Measurements from ENCODE around the gene AKT1.
"Not testable (repeated sequence)": the region's sequence is repeated elsewhere in the genome, so short reads cannot be mapped to it uniquely, and the experiment has no call there.

The AKT1 gene

DNA sequence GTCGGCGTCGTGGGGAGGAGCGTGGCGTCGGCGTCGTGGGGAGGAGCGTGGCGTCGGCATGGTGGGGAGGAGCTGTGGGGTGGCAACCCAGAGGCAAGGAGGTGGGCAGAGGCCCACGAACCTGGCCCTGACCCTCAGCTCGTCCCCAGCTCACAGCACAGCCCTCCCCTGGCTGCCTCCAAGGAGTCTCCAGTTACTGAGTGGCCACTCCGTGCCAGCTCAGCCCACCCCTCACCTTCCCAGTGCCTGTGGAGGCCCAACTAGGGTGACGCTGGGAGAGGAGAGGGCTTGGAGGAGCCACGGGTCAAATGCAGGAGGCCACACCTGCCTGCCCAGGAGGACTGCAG is 65.7 kb downstream of the AKT1 start:
- no peak for DNase-seq (ENCODE audit: extremely low spot score, insufficient read length, low read depth)
- FAIRE-seq: no peak

DNA sequence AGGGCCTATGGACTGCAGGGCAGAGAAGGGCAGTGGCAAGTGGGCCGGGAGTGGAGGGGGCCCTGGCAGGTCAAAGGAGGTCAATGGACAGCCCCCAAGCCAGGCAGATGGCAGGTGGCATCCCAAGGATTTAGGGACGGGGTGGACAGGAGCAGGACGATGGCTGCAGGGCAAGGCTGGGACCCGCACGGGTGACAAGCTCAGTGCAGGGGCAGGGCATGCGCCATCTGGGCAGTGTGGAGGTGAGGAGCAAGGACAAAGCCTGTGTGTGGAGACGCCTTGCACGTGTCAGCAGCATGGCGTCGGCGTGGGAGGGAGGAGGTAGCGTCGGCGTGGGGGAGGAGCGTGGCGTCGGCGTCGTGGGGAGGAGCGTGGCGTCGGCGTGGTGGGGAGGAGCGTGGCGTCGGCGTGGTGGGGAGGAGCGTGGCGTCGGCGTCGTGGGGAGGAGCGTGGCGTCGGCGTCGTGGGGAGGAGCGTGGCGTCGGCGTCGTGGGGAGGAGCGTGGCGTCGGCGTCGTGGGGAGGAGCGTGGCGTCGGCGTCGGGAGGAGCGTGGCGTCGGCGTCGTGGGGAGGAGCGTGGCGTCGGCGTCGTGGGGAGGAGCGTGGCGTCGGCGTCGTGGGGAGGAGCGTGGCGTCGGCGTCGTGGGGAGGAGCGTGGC is 66.2 kb downstream of the AKT1 start:
- not testable (repeated sequence) for DNase-seq (ENCODE audit: extremely low spot score, insufficient read length, low read depth); FAIRE-seq

DNA sequence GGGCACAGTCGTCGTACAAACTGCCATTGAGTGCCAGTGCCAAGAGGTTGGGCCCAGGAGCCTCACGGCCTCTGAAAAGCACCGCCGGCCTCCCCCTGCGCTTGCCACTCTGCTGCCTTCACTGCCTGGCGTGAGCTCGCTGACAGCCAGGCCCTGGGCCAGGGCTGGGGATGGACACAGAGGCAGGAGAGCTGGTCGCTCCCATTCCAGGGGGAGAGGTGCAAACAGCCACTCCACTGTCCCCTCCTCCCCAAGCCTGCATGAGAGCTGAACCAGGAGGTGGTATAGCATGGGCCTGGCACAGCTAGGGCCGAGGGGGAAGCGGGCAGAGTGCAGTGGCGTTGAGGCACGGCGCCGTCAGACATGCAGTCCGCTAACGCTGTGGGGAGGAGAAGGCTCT is 66.9 kb downstream of the AKT1 start:
- no peak for FAIRE-seq

DNA sequence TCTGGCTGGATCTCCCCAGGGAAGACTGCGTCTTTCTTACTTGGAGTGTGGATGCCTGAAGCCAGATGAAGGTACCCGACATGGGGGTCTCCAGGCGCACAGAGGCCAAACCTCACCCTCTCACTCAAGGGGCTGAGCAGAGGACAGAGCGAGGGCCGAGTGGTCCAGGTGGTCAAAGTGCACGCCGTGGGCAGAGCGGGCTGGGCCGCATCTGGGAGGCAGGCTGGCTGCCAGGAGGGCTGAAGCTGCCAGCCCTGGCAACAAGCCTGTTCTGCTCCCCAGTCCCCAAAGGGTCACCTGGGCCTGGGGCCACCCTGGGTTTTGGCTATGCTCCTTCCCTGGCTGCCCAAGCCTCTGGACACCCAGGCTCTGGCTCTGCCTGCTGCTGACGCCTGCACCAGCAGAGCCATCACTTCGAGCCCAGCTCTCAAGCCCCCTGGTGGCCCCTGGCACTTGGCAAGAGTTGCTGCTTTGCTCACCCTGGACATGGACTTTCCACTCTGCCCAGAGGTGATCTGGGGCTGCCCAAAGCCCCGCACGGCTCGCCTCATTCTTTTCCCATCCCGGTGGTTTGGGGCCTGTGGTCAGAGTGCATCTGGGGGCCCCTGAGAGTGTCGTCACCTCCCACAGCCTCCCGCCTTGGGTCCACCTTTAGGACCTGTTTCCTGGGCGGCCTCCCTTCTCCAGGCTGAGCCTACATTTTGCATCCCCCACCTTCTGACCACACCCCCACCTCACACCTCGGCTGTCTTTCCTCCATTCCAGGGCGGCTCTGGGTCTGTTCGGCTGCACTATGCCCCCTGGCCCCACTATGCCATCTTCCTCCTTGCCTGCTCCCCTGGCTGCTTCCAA is 68.7 kb downstream of the AKT1 start:
- FAIRE-seq (no peak), DNase-seq (ENCODE audit: extremely low spot score, insufficient read length, low read depth) (no peak)

More for the DNA sequence above, 66.9 kb downstream of the AKT1 start:
- no peak for DNase-seq (ENCODE audit: extremely low spot score, insufficient read length, low read depth)

DNA sequence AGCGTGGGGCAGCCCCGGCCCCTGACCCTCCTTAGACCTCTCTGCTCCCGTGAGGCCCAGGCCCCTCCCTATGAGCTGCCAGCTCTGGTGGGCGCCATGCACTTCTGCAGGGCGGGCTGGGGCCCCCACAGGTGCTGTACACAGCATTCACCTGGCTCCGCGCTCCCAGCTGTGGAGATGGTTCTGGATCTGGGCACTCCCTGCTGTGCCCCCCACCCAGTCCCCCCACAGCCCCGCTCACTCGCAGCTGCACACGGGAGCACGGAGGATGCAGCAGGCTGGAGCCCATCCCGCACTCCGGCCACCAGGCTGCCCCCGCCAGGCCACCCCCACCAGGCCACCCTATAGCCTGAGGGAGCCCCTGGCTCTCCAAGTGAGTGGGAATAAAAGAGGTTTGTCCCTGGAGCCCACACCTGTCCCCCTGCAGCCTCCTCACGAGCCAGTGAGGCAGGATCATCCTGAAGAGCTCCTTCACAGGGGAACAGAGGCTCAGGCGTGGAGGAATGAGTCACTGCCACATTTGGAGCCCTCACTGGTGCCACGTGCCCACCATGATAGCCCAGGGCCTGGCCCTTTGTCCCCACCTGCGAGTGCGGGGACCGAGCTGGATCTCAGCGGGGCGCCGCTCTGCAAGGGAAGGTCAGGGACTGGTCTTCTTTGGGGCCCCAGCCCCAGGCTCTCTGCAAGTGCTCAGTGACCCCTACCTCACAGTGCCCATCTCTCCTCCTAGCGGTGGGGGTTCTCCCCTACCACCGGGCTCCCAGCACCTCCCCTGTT is 69.6 kb downstream of the AKT1 start:
- DNase-seq (ENCODE audit: extremely low spot score, insufficient read length, low read depth): no peak
- FAIRE-seq: no peak

DNA sequence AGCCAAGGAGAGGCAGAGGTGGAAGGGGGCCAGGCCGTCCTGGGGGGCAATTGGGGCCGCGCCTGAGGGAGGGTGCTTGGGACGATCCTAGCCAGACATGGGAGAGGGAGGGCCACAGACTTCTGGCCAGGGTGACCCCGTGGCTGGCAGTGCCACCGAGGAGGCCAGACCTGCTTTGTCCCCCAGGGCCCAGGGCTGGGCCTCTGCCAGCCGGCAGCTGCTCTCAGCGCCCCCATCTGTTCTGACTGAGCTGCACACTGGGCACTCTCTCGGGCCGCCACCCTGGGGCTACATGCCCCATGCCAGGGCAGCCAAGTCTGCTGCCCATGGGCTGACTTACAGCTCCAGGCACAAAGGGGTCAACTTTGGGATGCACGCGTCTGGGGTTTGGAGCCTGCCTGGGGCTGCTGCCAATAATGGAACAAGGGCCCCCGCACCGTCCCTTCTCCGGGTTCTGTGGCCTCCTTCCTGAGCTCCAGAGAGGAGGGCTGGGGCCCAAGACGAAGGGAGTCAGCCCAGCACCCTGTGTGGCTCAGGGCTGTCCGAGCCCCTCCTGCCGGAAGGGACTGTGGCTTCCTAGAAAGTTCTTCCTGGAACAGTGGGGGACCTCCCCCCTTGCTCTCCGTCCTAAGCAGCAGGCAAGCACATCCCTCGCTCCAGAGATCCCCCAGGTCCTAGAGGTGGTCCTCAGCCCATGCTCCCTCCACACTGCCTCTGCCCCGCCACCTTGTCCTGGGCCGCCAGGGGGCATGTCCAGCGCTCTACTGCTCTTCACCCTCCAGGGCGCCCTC is 70.4 kb downstream of the AKT1 start:
- DNase-seq (ENCODE audit: extremely low spot score, insufficient read length, low read depth) (no peak), FAIRE-seq (no peak)

DNA sequence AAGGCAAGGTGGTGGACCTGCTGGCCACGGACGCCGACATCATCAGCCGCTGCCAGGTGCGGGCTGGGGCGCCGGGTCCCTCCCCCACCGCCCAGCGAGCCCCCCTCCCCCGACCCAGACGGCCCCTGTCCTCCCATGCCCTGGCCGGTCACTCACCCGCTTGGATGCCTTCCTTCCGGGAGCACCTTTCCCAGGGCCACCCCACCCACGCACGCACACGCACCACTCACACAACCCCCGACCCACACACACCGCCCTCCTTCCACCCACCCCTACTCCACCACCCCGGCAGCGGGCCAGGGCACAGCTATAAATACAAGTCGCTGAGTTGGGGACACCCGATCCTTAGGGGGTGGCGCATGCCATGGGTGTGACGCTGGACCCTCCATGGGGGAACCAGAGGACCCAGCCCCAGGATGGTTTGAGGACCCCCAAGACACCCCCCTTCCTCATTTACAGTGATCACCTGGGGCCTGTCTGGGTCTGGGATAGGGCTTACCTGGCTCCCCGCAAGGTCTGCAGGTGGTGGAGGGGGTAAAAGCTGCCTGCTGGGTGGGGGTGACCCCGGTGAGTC is 71.1 kb downstream of the AKT1 start:
- FAIRE-seq (no peak), DNase-seq (ENCODE audit: extremely low spot score, insufficient read length, low read depth) (no peak)

DNA sequence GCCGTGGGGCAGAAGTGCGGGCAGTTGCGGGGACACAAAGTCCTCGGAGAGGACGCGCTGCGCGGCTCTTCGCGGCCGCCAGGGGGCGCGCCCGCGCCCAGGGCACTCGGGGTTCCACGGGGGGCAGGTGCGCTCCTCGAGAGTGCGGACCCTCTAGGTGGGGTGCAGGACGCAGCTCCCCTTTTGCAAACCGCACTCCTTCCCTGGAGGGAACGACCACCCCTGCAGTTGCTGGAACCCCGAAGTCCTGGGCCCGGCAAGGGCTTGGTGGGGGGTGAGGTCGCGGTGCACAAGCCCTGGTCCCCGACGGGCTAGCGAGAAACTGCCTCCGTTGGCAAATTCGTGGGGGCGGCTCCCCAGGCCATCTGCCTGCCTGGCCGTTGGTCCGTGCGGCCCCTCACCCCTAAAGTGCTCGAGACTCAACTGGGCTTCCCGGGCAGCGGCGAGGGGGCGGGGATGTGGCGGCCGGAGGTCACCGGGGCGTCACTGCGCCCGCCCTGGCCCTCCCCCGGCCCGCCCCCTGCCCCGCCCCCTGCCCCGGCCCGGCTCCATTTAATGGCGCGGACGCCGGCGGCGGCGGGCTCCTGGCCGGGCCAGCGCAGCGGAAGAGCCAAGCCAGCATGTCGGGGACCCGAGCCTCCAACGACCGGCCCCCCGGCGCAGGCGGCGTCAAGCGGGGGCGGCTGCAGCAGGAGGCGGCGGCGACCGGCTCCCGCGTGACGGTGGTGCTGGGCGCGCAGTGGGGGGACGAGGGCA is 71.7 kb downstream of the AKT1 start, which contains the start of gene ADSS1:
TSS of gene ADSS1 (plus strand) at position 579 of the 756 bp plus-strand sequence. CDS start at position 621, 42 bp downstream.
- FAIRE-seq (no peak), DNase-seq (ENCODE audit: extremely low spot score, insufficient read length, low read depth) (peak; percentile 83)

DNA sequence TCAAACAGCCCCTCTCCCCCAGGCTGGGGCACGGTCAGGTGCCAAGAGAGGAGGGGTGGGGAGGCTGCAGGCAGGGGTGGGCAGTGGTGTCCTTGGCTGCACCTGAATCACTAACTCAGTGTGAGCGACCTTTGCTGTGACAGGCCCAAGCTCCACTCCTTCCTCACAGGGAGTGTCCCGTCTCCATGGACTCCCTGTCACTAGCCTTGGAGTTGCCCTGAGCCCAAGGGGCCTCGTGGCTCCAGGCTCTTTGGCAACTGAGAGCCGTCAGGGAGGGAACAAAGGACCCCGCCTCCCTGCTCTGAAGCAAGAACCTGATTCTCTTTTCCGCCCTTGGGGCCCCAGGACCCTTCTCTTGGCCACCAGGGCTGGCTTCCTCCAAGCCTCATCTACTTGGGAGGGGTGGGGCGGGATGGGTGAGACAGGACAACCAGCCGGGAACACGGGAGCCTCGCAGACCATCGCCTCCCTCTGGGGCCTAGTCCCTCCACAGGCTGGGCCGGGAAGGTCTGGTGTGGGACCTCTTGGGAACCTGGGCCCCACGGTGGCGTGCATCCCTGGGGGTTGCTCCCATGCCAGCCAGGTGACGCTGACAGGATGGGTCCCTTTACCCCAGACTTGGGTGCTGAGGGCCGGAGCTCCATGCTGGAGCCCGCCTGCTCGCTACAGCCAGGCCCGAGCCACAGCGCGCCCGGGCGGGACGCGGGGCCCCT is 72.5 kb downstream of the AKT1 start:
- FAIRE-seq (no peak), DNase-seq (ENCODE audit: extremely low spot score, insufficient read length, low read depth) (no peak)

DNA sequence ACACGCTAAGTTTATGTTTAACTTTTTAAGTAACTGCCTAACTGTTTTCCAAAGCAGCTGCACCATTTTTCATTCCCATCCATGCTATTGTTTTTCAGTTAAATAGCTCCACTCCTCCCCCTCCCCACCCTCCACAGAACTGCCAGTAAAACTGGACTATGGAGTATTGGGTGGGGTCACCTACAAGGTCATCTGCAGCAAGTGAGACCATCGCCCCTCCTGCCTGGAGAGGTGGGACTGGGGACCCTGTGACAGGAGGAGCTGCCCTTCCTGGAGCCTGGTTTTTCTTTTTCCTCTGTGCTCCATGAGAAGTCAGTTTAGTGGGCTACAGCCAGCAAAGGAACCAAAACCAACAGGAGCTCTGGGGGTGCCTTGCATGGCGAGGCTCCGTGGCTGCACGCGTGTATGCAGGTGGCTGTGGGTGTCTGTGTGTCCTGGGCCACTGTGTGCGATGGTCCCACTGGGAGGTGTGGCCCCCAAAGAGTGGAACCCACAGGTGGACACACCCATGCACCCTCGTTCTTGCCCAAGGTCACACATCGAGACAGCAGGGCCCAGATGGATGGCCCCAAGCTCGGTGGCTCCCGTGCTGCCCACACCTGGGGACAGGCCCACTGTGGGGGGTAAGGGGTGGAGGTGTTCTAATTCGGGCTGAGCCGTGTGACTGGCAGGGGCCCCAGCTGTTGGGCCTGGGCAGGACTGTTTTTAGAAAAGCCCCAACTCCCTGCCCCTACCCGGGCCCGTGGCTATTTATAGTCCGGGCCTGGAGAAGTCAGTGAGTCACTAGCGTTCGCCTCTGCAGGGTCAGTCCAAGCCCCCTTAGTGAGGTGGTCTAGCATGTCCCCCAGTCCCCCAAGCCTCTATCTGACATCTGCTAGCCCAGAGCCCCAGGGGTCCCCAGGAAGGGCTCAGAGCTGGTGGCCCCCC is 73.8 kb downstream of the AKT1 start:
- no peak for FAIRE-seq
- DNase-seq (ENCODE audit: extremely low spot score, insufficient read length, low read depth): no peak
